Tibial artery (tissue), 4 donors: ENCODE results near the gene MRPL16.
"Not testable (repeated sequence)": the region's sequence is repeated elsewhere in the genome, so short reads cannot be mapped to it uniquely, and the experiment has no call there.

Experiments used
- DNase-seq, 2 donors: peaks; one replicate each; pipeline ENCODE4 v3.0.0-alpha.2; 2019
- H3K27ac ChIP-seq, 2 donors: fragments of 200-600 bp; sonication (generic) in 1 of 2; 1 replicate in 1 of 2; 2 replicates in 1 of 2; pipeline ENCODE4 v1.5.1; 2018 to 2019; ENCODE audit warnings: mild to moderate bottlenecking in 1 of 2
- H3K27me3 ChIP-seq, 2 donors: fragments of 200-600 bp; sonication (generic) in 1 of 2; one replicate each; pipeline versions ENCODE4 v1.5.1 to v1.6.0; 2016 to 2019
- H3K36me3 ChIP-seq, 3 donors: fragments of 200-600 bp; sonication (generic) in 2 of 3; one replicate each; pipeline ENCODE4 v1.5.1; 2016 to 2019; ENCODE audit warnings: mild to moderate bottlenecking in 2 of 3
- H3K4me1 ChIP-seq, 4 donors: fragments of 200-600 bp; sonication (generic) in 2 of 4; 1 replicate in 3 of 4; 2 replicates in 1 of 4; pipeline ENCODE4 v1.5.1; 2016 to 2019
- H3K4me3 ChIP-seq, 2 donors: fragments of 200-600 bp; sonication (generic) in 1 of 2; 1 replicate in 1 of 2; 2 replicates in 1 of 2; pipeline ENCODE4 v1.5.1; 2018 to 2019; ENCODE audit warnings: mild to moderate bottlenecking in 2 of 2
- H3K9me3 ChIP-seq, 3 donors: fragments of 200-600 bp; sonication (generic) in 1 of 3; one replicate each; pipeline ENCODE4 v1.5.1; 2016 to 2019
- intact Hi-C: fragments of 100-400 bp; cut with DNase I; formaldehyde crosslinking; loops from one replicate; pipeline ENCODE4 v1.15.0; 2023; ENCODE audit warnings: low total_unique reads
- TF ChIP-seq, protein P1 (sequence below), 2 experiments: fragments of 200-600 bp in 1 of 2; fragments of 450-650 bp in 1 of 2; IDR thresholded peaks; one replicate each; pipeline ENCODE4 v1.5.1; 2017 to 2019; ENCODE audit warnings: antibody characterized with exemption in 2 of 2, mild to moderate bottlenecking in 1 of 2, moderate library complexity in 1 of 2

The MRPL16 gene

DNA sequence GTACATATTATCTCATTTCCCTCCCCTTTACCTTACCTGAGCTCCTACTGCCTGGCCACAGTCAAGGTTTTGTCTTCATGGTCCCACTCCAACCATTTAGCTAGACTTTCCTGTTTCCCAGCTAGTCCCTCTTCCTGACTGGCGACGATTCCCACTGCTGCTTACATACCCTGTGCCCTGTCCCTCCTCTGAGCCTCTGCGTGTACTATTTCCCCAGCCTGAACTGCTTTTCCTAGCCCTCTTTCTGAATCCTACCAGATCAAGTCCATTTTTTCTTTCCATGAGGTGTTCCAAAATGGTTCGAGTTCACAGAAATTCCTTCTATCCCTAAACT, 23.4 kb downstream of the MRPL16 start:
- Histone ChIP-seq H3K36me3 (peaks cover 34 to 46% (median 41%) of the 10 kb centered on the region in 3 donors), H3K27me3 (no peaks in the 10 kb centered on the region), H3K27ac (no peak overlapping the region), H3K4me3 (no peak overlapping the region), H3K9me3 (no peaks in the 10 kb centered on the region), H3K4me1 (peaks cover 0 to 18% (median 6%) of the 10 kb centered on the region in 4 donors)
- TF ChIP-seq, protein P1, sequence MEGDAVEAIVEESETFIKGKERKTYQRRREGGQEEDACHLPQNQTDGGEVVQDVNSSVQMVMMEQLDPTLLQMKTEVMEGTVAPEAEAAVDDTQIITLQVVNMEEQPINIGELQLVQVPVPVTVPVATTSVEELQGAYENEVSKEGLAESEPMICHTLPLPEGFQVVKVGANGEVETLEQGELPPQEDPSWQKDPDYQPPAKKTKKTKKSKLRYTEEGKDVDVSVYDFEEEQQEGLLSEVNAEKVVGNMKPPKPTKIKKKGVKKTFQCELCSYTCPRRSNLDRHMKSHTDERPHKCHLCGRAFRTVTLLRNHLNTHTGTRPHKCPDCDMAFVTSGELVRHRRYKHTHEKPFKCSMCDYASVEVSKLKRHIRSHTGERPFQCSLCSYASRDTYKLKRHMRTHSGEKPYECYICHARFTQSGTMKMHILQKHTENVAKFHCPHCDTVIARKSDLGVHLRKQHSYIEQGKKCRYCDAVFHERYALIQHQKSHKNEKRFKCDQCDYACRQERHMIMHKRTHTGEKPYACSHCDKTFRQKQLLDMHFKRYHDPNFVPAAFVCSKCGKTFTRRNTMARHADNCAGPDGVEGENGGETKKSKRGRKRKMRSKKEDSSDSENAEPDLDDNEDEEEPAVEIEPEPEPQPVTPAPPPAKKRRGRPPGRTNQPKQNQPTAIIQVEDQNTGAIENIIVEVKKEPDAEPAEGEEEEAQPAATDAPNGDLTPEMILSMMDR (IDR thresholded peaks at IDR 0.05), result no peak
- DNase-seq, result no peak
- intact Hi-C loops, result no loop called here

DNA sequence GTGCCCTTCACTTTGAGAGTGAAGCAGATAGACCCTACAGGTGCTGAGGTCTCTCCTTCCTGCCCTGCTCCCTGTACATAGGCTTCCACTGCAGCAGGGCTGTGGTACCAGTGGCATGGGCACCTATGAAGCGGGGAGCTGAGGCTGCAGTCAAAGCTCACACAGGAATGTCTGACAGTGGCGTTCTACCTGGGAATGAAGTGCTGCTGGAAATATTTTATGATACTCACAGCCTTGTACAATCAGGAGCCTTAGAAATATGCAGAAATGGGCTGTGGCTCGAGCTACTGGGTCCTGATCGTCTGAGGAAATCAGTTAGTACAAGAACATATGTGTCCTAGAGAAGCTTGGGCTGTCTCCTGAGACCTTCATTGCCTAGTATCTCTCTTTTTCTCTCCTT, 24.8 kb downstream of the MRPL16 start:
- intact Hi-C loops, result no loop called here

DNA sequence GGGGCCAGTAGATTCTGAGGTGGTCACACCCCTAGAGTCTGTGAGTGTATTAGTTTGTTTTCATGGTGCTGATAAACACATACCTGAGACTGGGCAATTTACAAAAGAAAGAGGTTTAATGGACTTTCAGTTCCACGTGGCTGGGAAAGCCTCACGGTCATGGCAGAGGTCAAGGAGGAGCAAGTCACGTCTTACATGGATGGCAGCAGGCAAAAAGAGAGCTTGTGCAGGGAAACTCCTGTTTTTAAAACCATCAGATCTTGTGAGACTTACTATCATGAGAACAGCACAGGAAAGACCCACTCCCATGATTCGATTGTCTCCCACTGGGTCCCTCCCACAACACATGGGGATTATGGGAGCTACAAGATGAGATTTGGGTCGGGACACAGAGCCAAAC, 26.1 kb downstream of the MRPL16 start:
- DNase-seq, H3K4me3 ChIP-seq, H3K9me3 ChIP-seq, H3K27me3 ChIP-seq, intact Hi-C loops, H3K27ac ChIP-seq: not testable (repeated sequence)
- H3K36me3 ChIP-seq, result peaks cover 8 to 22% (median 19%) of the 10 kb centered on the region in 3 donors
- peaks cover 0 to 18% (median 6%) of the 10 kb centered on the region in 4 donors for H3K4me1 ChIP-seq

More for the DNA sequence above, 24.8 kb downstream of the MRPL16 start:
- Histone ChIP-seq H3K4me1 (peaks cover 0 to 18% (median 6%) of the 10 kb centered on the region in 4 donors), H3K9me3 (no peaks in the 10 kb centered on the region), H3K36me3 (peaks cover 20 to 33% (median 29%) of the 10 kb centered on the region in 3 donors), H3K27me3 (no peaks in the 10 kb centered on the region), H3K27ac (no peak overlapping the region), H3K4me3 (no peak overlapping the region)
- DNase-seq, result no peak
- TF ChIP-seq, protein P1 (IDR thresholded peaks at IDR 0.05), result no peak

DNA sequence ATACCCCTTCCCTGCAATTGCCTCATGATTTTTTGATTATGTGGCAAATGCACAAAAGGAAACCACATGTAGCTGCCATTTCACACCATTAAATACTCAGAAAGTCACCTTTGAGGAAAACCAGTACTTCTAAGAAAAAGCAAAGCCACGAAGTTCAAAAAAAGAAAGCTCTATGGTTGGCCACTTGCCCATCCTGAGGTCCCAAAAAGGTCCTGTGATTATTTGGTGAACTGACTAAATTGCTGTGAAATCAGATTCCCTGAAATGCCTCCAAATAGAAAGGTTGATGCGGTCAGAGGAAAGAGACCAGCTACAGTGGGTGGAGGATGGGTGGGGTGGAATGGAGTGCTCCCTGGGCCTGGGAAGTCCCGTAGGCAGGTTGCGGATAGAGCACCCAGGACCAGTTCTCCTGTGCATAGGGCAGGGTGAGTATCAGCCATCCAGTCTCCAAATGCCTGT, 26.9 kb downstream of the MRPL16 start:
- intact Hi-C loops, result no loop called here
- H3K4me3 ChIP-seq, result no peak overlapping the region
- no peak for DNase-seq
- H3K36me3 ChIP-seq, result peaks cover under 1 to 15% (median 11%) of the 10 kb centered on the region in 3 donors
- no peak overlapping the region for H3K27ac ChIP-seq
- no peaks in the 10 kb centered on the region for H3K27me3 ChIP-seq
- H3K9me3 ChIP-seq, result no peaks in the 10 kb centered on the region
- TF ChIP-seq, protein P1 (IDR thresholded peaks at IDR 0.05), result no peak
- H3K4me1 ChIP-seq, result peaks cover 0 to 21% (median 6%) of the 10 kb centered on the region in 4 donors

DNA sequence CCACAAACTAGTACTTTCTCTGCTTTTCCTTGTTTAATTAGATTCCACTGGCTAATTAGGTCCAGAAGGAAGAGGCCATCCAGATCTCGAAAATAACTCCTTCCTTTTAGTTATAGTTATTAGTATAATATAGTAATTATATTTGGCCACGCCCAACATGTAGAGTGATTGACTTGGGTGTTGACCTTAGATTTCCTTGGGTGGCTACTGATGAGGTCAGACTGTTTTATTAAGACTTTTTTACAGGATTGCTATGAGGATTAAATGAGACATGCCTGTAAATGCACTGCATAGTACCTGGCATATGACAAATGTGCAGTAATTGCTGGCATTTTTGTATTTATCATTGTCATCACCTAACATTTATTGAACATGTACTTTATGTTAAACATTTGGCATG, 28.5 kb downstream of the MRPL16 start:
- Histone ChIP-seq H3K9me3 (no peaks in the 10 kb centered on the region), H3K4me3 (no peak overlapping the region), H3K36me3 (peaks cover 0 to 15% (median 3%) of the 10 kb centered on the region in 3 donors), H3K4me1 (peaks cover 0 to 26% (median 12%) of the 10 kb centered on the region in 4 donors), H3K27ac (no peak overlapping the region), H3K27me3 (no peaks in the 10 kb centered on the region)
- TF ChIP-seq, protein P1 (IDR thresholded peaks at IDR 0.05), result no peak
- intact Hi-C loops, result no loop called here
- no peak for DNase-seq

DNA sequence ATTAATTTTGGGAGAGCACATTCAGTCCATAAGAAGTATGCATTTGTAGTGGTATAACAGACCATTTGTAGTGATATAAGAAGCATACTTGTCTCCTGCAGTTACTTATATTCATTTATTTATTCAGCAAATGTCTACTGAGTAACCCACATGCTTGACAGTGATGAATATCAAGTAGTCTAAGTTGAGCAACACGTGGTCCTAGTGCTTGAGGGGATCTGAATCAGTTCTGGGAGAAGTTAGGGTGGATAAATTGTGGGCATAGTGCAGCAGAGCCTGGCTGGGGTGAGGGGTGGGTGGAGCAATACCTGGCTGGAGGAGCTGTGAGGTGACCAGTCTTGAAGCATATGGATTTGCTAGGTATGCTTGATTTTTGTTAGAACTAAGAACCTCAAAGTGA, 31.1 kb downstream of the MRPL16 start:
- Histone ChIP-seq H3K27ac (no peak overlapping the region), H3K27me3 (no peaks in the 10 kb centered on the region), H3K9me3 (no peaks in the 10 kb centered on the region), H3K4me1 (peaks cover 0 to 14% (median 7%) of the 10 kb centered on the region in 4 donors), H3K4me3 (no peak overlapping the region), H3K36me3 (peaks cover 10 to 36% (median 13%) of the 10 kb centered on the region in 3 donors)
- no peak for DNase-seq
- TF ChIP-seq, protein P1 (IDR thresholded peaks at IDR 0.05), result no peak
- intact Hi-C loops, result no loop called here
